ENCODE data around the gene KSR1.

DNA sequence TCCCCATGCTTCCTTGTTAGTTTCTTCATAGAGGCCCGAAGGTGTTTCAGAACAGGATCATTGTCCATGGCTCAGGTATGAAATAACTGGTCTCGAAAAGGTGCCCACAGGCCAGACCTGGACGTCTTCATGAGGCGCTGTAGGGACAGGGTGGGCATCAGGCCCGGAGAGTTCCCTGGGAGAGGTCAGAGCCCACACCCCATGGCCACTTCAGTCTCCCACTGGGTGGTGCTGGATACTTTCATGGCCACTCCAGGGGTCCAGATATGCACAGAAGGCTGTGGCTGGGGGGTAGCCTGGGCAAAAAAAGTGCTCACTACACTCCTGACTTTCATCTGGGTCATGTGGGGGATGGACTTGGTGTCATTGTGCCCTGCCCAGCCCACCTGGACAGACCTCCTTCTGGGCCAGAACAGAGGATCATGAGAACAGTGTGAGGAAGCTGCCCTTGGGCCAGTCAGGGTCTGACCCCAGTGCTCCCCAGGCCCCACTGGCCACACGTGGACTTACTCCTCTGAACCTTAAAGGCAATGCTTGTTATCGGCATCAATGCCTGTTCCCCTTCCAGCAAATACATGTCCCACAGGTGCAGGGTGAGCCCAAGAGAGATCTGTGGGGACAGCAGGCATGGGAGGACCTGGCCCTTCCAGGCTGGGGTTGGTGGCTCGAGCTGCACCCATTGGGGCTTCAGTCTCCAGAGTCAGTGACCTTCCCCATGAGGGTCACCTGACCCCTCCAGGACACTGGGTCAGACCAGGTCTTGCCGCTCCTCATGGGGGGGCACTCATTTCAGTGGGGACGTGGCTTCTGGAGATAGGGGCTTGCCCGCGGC lies 211.6 kb downstream of the KSR1 start:
- TF ChIP-seq, protein P1, sequence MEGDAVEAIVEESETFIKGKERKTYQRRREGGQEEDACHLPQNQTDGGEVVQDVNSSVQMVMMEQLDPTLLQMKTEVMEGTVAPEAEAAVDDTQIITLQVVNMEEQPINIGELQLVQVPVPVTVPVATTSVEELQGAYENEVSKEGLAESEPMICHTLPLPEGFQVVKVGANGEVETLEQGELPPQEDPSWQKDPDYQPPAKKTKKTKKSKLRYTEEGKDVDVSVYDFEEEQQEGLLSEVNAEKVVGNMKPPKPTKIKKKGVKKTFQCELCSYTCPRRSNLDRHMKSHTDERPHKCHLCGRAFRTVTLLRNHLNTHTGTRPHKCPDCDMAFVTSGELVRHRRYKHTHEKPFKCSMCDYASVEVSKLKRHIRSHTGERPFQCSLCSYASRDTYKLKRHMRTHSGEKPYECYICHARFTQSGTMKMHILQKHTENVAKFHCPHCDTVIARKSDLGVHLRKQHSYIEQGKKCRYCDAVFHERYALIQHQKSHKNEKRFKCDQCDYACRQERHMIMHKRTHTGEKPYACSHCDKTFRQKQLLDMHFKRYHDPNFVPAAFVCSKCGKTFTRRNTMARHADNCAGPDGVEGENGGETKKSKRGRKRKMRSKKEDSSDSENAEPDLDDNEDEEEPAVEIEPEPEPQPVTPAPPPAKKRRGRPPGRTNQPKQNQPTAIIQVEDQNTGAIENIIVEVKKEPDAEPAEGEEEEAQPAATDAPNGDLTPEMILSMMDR (IDR thresholded peaks at IDR 0.05) = no peak
- TF ChIP-seq POLR2A (IDR thresholded peaks at IDR 0.05) = no peak

Data from uterus (tissue), 2 donors.